ENCODE results near the gene MYBBP1A. TPM values are rescaled to one million over a fixed set of nuclear protein-coding genes. Genes with fewer than 3 reads are reported as not detected.

Gene MYBBP1A
- polyA plus RNA-seq, 2 of the 4 experiments (the other 2 are of a cell fraction) = 42.9 to 95.1 TPM

- Histone ChIP-seq H3K27ac (no peak overlapping the region), H3K9me3 (no peaks in the 10 kb centered on the region), H3K4me1 (peaks cover 7% of the 10 kb centered on the region; the same call in 2 of the 3 replicates), H3K4me3 (no peak overlapping the region), H3K4me2 (no peak overlapping the region)
- CTCF ChIA-PET = interaction anchor here (1.0 to 2.6 kb wide), 4 partner anchors 13 to 91 kb away, joined by 3 to 10 read pairs (median 4); no protein-coding TSS in a partner anchor
- DNase-seq (ENCODE audit: low read depth in 1 of 2, low spot score in 1 of 2) = no peak
- WGBS (ENCODE audit: missing lambda C conversion rate) = 51% methylated on average over 5 of the region's 5 CpGs
- POLR2A ChIA-PET = no interaction called here
- FAIRE-seq = no peak
- no peak for ATAC-seq
- TF ChIP-seq ESRRA (IDR thresholded peaks at IDR 0.05; ENCODE audit: borderline replicate concordance, low read length) (no peak), MAZ (IDR thresholded peaks at IDR 0.05; ENCODE audit: borderline replicate concordance, low read depth, low read length) (no peak), FOXS1 (CRISPR knock-in tag; IDR thresholded peaks at IDR 0.05) (no peak), HOXB5 (CRISPR knock-in tag; IDR thresholded peaks at IDR 0.05) (no peak), MAX (IDR thresholded peaks at IDR 0.05) (no peak), NFE2L2 (conservative IDR thresholded peaks at IDR 0.05; ENCODE audit: low read length) (no peak), SREBF2 (IDR thresholded peaks at IDR 0.05) (no peak), SMC3 (IDR thresholded peaks at IDR 0.05) (no peak), MAFK (IDR thresholded peaks at IDR 0.05; ENCODE audit: partially characterized antibody) (no peak), FOSL2 (IDR thresholded peaks at IDR 0.05) (no peak), FOSL2 (CRISPR knock-in tag; IDR thresholded peaks at IDR 0.05) (no peak), HES2 (IDR thresholded peaks at IDR 0.05) (no peak), CBX8 (IDR thresholded peaks at IDR 0.05) (no peak), ZFP36 (IDR thresholded peaks at IDR 0.05; ENCODE audit: borderline replicate concordance, partially characterized antibody) (no peak), CEBPB (IDR thresholded peaks at IDR 0.05) (no peak), POLR2A (IDR thresholded peaks at IDR 0.05; ENCODE audit: low read length) (no peak), RAD21 (conservative IDR thresholded peaks at IDR 0.05 in 1 of 2, IDR thresholded peaks at IDR 0.05 in 1 of 2) (no peak), POLR2AphosphoS2 (conservative IDR thresholded peaks at IDR 0.05; ENCODE audit: low read length) (no peak)
- TF ChIP-seq, protein P1, sequence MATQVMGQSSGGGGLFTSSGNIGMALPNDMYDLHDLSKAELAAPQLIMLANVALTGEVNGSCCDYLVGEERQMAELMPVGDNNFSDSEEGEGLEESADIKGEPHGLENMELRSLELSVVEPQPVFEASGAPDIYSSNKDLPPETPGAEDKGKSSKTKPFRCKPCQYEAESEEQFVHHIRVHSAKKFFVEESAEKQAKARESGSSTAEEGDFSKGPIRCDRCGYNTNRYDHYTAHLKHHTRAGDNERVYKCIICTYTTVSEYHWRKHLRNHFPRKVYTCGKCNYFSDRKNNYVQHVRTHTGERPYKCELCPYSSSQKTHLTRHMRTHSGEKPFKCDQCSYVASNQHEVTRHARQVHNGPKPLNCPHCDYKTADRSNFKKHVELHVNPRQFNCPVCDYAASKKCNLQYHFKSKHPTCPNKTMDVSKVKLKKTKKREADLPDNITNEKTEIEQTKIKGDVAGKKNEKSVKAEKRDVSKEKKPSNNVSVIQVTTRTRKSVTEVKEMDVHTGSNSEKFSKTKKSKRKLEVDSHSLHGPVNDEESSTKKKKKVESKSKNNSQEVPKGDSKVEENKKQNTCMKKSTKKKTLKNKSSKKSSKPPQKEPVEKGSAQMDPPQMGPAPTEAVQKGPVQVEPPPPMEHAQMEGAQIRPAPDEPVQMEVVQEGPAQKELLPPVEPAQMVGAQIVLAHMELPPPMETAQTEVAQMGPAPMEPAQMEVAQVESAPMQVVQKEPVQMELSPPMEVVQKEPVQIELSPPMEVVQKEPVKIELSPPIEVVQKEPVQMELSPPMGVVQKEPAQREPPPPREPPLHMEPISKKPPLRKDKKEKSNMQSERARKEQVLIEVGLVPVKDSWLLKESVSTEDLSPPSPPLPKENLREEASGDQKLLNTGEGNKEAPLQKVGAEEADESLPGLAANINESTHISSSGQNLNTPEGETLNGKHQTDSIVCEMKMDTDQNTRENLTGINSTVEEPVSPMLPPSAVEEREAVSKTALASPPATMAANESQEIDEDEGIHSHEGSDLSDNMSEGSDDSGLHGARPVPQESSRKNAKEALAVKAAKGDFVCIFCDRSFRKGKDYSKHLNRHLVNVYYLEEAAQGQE (IDR thresholded peaks at IDR 0.05) = no peak
These were observed 51.0 kb downstream of the MYBBP1A start for GRCh38 chr17:4504188-4504587.

DNA sequence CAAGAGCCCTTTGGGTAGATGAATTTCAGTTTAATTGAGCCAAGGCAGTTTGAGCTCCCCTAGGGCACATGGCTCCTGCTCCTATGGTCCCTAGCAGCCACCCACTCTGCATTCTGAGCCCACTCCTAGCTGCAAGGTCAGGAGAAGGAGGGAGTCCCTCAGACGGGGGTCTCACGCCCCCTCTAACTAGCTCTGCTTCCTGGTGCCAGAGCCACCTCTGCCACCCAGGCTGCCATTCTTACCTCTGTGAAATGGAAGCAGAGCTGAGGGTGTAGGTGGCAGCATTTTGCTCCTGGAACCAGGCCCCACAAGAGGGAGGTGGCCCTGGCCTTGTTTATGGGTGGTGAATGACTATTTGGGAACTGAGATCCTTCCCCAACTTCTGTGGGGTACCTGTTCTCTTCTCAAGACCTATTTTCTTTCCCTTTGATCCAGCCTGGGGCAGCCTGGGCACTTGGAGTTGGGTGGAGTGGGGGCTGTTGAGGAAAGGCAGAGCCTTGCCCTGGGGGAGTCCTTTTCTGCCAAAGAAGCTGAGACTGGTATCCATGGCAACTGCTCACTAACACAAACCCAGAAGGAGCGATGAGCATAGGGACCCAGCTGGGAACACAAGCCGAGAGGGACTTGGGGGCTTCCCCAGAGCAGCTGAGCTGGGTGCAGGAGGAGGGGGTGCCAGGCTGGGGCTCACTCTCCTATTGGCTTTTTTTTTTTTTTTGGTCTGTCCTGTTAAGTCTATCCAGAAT, 51.7 kb downstream of the MYBBP1A start:
- CTCF ChIA-PET = interaction anchor here (1.0 to 1.9 kb wide), 4 partner anchors 13 to 90 kb away, joined by 3 to 5 read pairs (median 4); no protein-coding TSS in a partner anchor
- no peak overlapping the region for H3K27ac ChIP-seq

More for the DNA sequence above, 51.7 kb downstream of the MYBBP1A start:
- no peaks in the 10 kb centered on the region for H3K9me3 ChIP-seq
- H3K4me2 ChIP-seq = no peak overlapping the region
- DNase-seq (ENCODE audit: low read depth in 1 of 2, low spot score in 1 of 2) (no peak), ATAC-seq (no peak), FAIRE-seq (no peak)
- H3K4me1 ChIP-seq = peaks cover 10% of the 10 kb centered on the region
- POLR2A ChIA-PET = no interaction called here
- no peak overlapping the region for H3K4me3 ChIP-seq
- WGBS (ENCODE audit: missing lambda C conversion rate) = 51% methylated on average over 4 of the region's 4 CpGs
- TF ChIP-seq RARB (CRISPR knock-in tag; IDR thresholded peaks at IDR 0.05) (no peak), JUN (IDR thresholded peaks at IDR 0.05) (no peak), KDM5A (IDR thresholded peaks at IDR 0.05) (no peak), HEYL (CRISPR knock-in tag; IDR thresholded peaks at IDR 0.05) (no peak), TP53 (CRISPR knock-in tag; IDR thresholded peaks at IDR 0.05) (no peak), CTCF (IDR thresholded peaks at IDR 0.05) (no peak), RAD21 (conservative IDR thresholded peaks at IDR 0.05 in 1 of 2, IDR thresholded peaks at IDR 0.05 in 1 of 2) (no peak), CBX8 (IDR thresholded peaks at IDR 0.05) (no peak), POLR2A (IDR thresholded peaks at IDR 0.05; ENCODE audit: low read length) (no peak), CHD4 (IDR thresholded peaks at IDR 0.05; ENCODE audit: borderline replicate concordance) (no peak), BCL3 (IDR thresholded peaks at IDR 0.05) (no peak)
- TF ChIP-seq, protein P2, sequence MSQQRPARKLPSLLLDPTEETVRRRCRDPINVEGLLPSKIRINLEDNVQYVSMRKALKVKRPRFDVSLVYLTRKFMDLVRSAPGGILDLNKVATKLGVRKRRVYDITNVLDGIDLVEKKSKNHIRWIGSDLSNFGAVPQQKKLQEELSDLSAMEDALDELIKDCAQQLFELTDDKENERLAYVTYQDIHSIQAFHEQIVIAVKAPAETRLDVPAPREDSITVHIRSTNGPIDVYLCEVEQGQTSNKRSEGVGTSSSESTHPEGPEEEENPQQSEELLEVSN (IDR thresholded peaks at IDR 0.05; ENCODE audit: borderline replicate concordance, low read depth) = no peak
- TF ChIP-seq, protein P3, sequence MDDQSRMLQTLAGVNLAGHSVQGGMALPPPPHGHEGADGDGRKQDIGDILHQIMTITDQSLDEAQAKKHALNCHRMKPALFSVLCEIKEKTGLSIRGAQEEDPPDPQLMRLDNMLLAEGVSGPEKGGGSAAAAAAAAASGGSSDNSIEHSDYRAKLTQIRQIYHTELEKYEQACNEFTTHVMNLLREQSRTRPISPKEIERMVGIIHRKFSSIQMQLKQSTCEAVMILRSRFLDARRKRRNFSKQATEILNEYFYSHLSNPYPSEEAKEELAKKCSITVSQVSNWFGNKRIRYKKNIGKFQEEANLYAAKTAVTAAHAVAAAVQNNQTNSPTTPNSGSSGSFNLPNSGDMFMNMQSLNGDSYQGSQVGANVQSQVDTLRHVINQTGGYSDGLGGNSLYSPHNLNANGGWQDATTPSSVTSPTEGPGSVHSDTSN (IDR thresholded peaks at IDR 0.05) = no peak
